Measurements from ENCODE around the gene MX1. TPM values are rescaled to one million over a fixed set of nuclear protein-coding genes. Genes with fewer than 3 reads are reported as not detected.

Gene MX1
- polyA plus RNA-seq (2013), result 18.2 TPM

GRCh38 chr21:41425954-41426675 lies at the start of gene MX1:
Gene MX1 (plus strand): TSS chr21:41426239. CDS start chr21:41432071, 5,832 bp downstream.
- Histone ChIP-seq H3K36me3 (ENCODE audit: control insufficient read depth in 4 of 4, insufficient read depth in 4 of 4, low read length in 3 of 4) (peaks cover 0 to 9% (median 0%) of the 10 kb centered on the region in 4 experiments), H3K4me3 (ENCODE audit: control insufficient read depth in 1 of 7, extremely low read depth in 1 of 7, insufficient read depth in 4 of 7, low read depth in 2 of 7, low read length in 6 of 7) (peak within 1 kb of the TSS; percentile 50 to 88 (median 78)), H3K27me3 (replicated peaks in 2 of 5; ENCODE audit: control insufficient read depth in 4 of 5, insufficient read depth in 5 of 5, low read length in 4 of 5) (peaks cover 0 to 3% (median 0%) of the 10 kb centered on the region in 5 experiments), H3K9me3 (ENCODE audit: control extremely low read depth in 1 of 5, control insufficient read depth in 4 of 5, insufficient read depth in 2 of 5, low read depth in 1 of 5, low read length in 4 of 5) (no peaks in the 10 kb centered on the region), H3K4me1 (ENCODE audit: control extremely low read depth in 1 of 4, control insufficient read depth in 4 of 4, insufficient read depth in 4 of 4, low read length in 3 of 4) (peaks cover 0 to 14% (median 9%) of the 10 kb centered on the region in 4 experiments), H3K27ac (ENCODE audit: insufficient read depth in 1 of 2, low read depth in 1 of 2, low read length in 2 of 2, poor library complexity in 1 of 2, severe bottlenecking in 2 of 2) (peak within 1 kb of the TSS in 1 of 2 experiments; percentile 63)
- DNase-seq, result peak; percentile 73 to 90 (median 89)
- ChIA-PET POLR2A (interaction anchor here (1.1 to 2.2 kb wide), 2 partner anchors 35 to 64 kb away, joined by 3 to 11 read pairs; partner anchors contain the start of gene MX2), CTCF (interaction anchor here (0.7 to 1.3 kb wide), 2 partner anchors 11 to 144 kb away, joined by 3 to 5 read pairs; no protein-coding TSS in a partner anchor)
- under 1% methylated on average over 61 of the region's 65 CpGs for WGBS (ENCODE audit: insufficient coverage)

- H3K9me3 ChIP-seq (ENCODE audit: control extremely low read depth in 1 of 5, control insufficient read depth in 4 of 5, insufficient read depth in 2 of 5, low read depth in 1 of 5, low read length in 4 of 5), result peaks cover 0 to 8% (median 3%) of the 10 kb centered on the region in 5 experiments
- H3K27ac ChIP-seq (ENCODE audit: insufficient read depth in 1 of 2, low read depth in 1 of 2, low read length in 2 of 2, poor library complexity in 1 of 2, severe bottlenecking in 2 of 2), result no peak overlapping the region
- H3K4me1 ChIP-seq (ENCODE audit: control extremely low read depth in 1 of 4, control insufficient read depth in 4 of 4, insufficient read depth in 4 of 4, low read length in 3 of 4), result peaks cover 0 to 5% (median 0%) of the 10 kb centered on the region in 4 experiments
- CTCF ChIA-PET, result interaction anchor here (0.8 to 1.5 kb wide), 3 partner anchors 9 to 45 kb away, joined by 3 to 4 read pairs (median 3); no protein-coding TSS in a partner anchor
- no peak overlapping the region for H3K4me3 ChIP-seq (ENCODE audit: control insufficient read depth in 1 of 7, extremely low read depth in 1 of 7, insufficient read depth in 4 of 7, low read depth in 2 of 7, low read length in 6 of 7)
- 98% methylated on average over 16 of the region's 16 CpGs for WGBS (ENCODE audit: insufficient coverage)
- DNase-seq, result no peak
- peaks cover 0 to 48% (median 7%) of the 10 kb centered on the region in 4 experiments for H3K36me3 ChIP-seq (ENCODE audit: control insufficient read depth in 4 of 4, insufficient read depth in 4 of 4, low read length in 3 of 4)
- POLR2A ChIA-PET, result no interaction called here
- no peaks in the 10 kb centered on the region for H3K27me3 ChIP-seq (replicated peaks in 2 of 5; ENCODE audit: control insufficient read depth in 4 of 5, insufficient read depth in 5 of 5, low read length in 4 of 5)
Observed at GRCh38 chr21:41377715-41378114, 48.3 kb upstream of the MX1 start.

GRCh38 chr21:41378849-41379248 lies 47.2 kb upstream of the MX1 start:
- CTCF ChIA-PET, result no interaction called here

GRCh38 chr21:41379901-41380300 lies 46.1 kb upstream of the MX1 start:
- Histone ChIP-seq H3K9me3 (ENCODE audit: control extremely low read depth in 1 of 5, control insufficient read depth in 4 of 5, insufficient read depth in 2 of 5, low read depth in 1 of 5, low read length in 4 of 5) (peaks cover 0 to 8% (median 3%) of the 10 kb centered on the region in 5 experiments), H3K36me3 (ENCODE audit: control insufficient read depth in 4 of 4, insufficient read depth in 4 of 4, low read length in 3 of 4) (peaks cover 0 to 50% (median 8%) of the 10 kb centered on the region in 4 experiments), H3K4me3 (ENCODE audit: control insufficient read depth in 1 of 7, extremely low read depth in 1 of 7, insufficient read depth in 4 of 7, low read depth in 2 of 7, low read length in 6 of 7) (no peak overlapping the region), H3K27ac (ENCODE audit: insufficient read depth in 1 of 2, low read depth in 1 of 2, low read length in 2 of 2, poor library complexity in 1 of 2, severe bottlenecking in 2 of 2) (no peak overlapping the region), H3K4me1 (ENCODE audit: control extremely low read depth in 1 of 4, control insufficient read depth in 4 of 4, insufficient read depth in 4 of 4, low read length in 3 of 4) (peaks cover 0 to 5% (median 0%) of the 10 kb centered on the region in 4 experiments), H3K27me3 (replicated peaks in 2 of 5; ENCODE audit: control insufficient read depth in 4 of 5, insufficient read depth in 5 of 5, low read length in 4 of 5) (no peaks in the 10 kb centered on the region)
- POLR2A ChIA-PET, result interaction anchor here (0.5 kb wide), 1 partner anchor 39 kb away, joined by 3 read pairs; no protein-coding TSS in a partner anchor
- CTCF ChIA-PET, result no interaction called here
- WGBS (ENCODE audit: insufficient coverage), result 99% methylated on average over 11 of the region's 12 CpGs
- DNase-seq, result no peak

More at GRCh38 chr21:41378849-41379248, 47.2 kb upstream of the MX1 start:
- H3K4me1 ChIP-seq (ENCODE audit: control extremely low read depth in 1 of 4, control insufficient read depth in 4 of 4, insufficient read depth in 4 of 4, low read length in 3 of 4), result peaks cover 0 to 5% (median 0%) of the 10 kb centered on the region in 4 experiments
- POLR2A ChIA-PET, result no interaction called here
- H3K27ac ChIP-seq (ENCODE audit: insufficient read depth in 1 of 2, low read depth in 1 of 2, low read length in 2 of 2, poor library complexity in 1 of 2, severe bottlenecking in 2 of 2), result no peak overlapping the region
- H3K36me3 ChIP-seq (ENCODE audit: control insufficient read depth in 4 of 4, insufficient read depth in 4 of 4, low read length in 3 of 4), result peaks cover 0 to 50% (median 8%) of the 10 kb centered on the region in 4 experiments
- no peaks in the 10 kb centered on the region for H3K27me3 ChIP-seq (replicated peaks in 2 of 5; ENCODE audit: control insufficient read depth in 4 of 5, insufficient read depth in 5 of 5, low read length in 4 of 5)
- H3K4me3 ChIP-seq (ENCODE audit: control insufficient read depth in 1 of 7, extremely low read depth in 1 of 7, insufficient read depth in 4 of 7, low read depth in 2 of 7, low read length in 6 of 7), result peak overlapping the region in 1 of 7 experiments; percentile 11
- H3K9me3 ChIP-seq (ENCODE audit: control extremely low read depth in 1 of 5, control insufficient read depth in 4 of 5, insufficient read depth in 2 of 5, low read depth in 1 of 5, low read length in 4 of 5), result peaks cover 0 to 8% (median 3%) of the 10 kb centered on the region in 5 experiments
- no peak for DNase-seq
- 88% methylated on average over 7 of the region's 8 CpGs for WGBS (ENCODE audit: insufficient coverage)

- ChIA-PET POLR2A (interaction anchor here (1.2 kb wide), 1 partner anchor 19 kb away, joined by 4 read pairs; no protein-coding TSS in a partner anchor), CTCF (interaction anchor here (2.1 kb wide), 1 partner anchor 12 kb away, joined by 10 read pairs; no protein-coding TSS in a partner anchor)
- Histone ChIP-seq H3K27ac (ENCODE audit: insufficient read depth in 1 of 2, low read depth in 1 of 2, low read length in 2 of 2, poor library complexity in 1 of 2, severe bottlenecking in 2 of 2) (no peak overlapping the region), H3K27me3 (replicated peaks in 2 of 5; ENCODE audit: control insufficient read depth in 4 of 5, insufficient read depth in 5 of 5, low read length in 4 of 5) (no peaks in the 10 kb centered on the region), H3K36me3 (ENCODE audit: control insufficient read depth in 4 of 4, insufficient read depth in 4 of 4, low read length in 3 of 4) (peaks cover 0 to 50% (median 8%) of the 10 kb centered on the region in 4 experiments), H3K4me1 (ENCODE audit: control extremely low read depth in 1 of 4, control insufficient read depth in 4 of 4, insufficient read depth in 4 of 4, low read length in 3 of 4) (peaks cover 0 to 5% (median 0%) of the 10 kb centered on the region in 4 experiments), H3K4me3 (ENCODE audit: control insufficient read depth in 1 of 7, extremely low read depth in 1 of 7, insufficient read depth in 4 of 7, low read depth in 2 of 7, low read length in 6 of 7) (no peak overlapping the region), H3K9me3 (ENCODE audit: control extremely low read depth in 1 of 5, control insufficient read depth in 4 of 5, insufficient read depth in 2 of 5, low read depth in 1 of 5, low read length in 4 of 5) (peaks cover 0 to 8% (median 3%) of the 10 kb centered on the region in 5 experiments)
- no peak for DNase-seq
Observed at GRCh38 chr21:41381731-41382130, 44.3 kb upstream of the MX1 start.

GRCh38 chr21:41387042-41387819 lies 38.8 kb upstream of the MX1 start:
- 98% methylated on average over 11 of the region's 14 CpGs for WGBS (ENCODE audit: insufficient coverage)
- no peak for DNase-seq
- Histone ChIP-seq H3K36me3 (ENCODE audit: control insufficient read depth in 4 of 4, insufficient read depth in 4 of 4, low read length in 3 of 4) (peaks cover 0 to 24% (median 5%) of the 10 kb centered on the region in 4 experiments), H3K4me1 (ENCODE audit: control extremely low read depth in 1 of 4, control insufficient read depth in 4 of 4, insufficient read depth in 4 of 4, low read length in 3 of 4) (no peaks in the 10 kb centered on the region), H3K4me3 (ENCODE audit: control insufficient read depth in 1 of 7, extremely low read depth in 1 of 7, insufficient read depth in 4 of 7, low read depth in 2 of 7, low read length in 6 of 7) (no peak overlapping the region), H3K9me3 (ENCODE audit: control extremely low read depth in 1 of 5, control insufficient read depth in 4 of 5, insufficient read depth in 2 of 5, low read depth in 1 of 5, low read length in 4 of 5) (no peaks in the 10 kb centered on the region), H3K27me3 (replicated peaks in 2 of 5; ENCODE audit: control insufficient read depth in 4 of 5, insufficient read depth in 5 of 5, low read length in 4 of 5) (no peaks in the 10 kb centered on the region), H3K27ac (ENCODE audit: insufficient read depth in 1 of 2, low read depth in 1 of 2, low read length in 2 of 2, poor library complexity in 1 of 2, severe bottlenecking in 2 of 2) (no peak overlapping the region)
- POLR2A ChIA-PET, result no interaction called here
- CTCF ChIA-PET, result no interaction called here
